ENCODE measurements around the gene UMODL1.

The UMODL1 gene

DNA sequence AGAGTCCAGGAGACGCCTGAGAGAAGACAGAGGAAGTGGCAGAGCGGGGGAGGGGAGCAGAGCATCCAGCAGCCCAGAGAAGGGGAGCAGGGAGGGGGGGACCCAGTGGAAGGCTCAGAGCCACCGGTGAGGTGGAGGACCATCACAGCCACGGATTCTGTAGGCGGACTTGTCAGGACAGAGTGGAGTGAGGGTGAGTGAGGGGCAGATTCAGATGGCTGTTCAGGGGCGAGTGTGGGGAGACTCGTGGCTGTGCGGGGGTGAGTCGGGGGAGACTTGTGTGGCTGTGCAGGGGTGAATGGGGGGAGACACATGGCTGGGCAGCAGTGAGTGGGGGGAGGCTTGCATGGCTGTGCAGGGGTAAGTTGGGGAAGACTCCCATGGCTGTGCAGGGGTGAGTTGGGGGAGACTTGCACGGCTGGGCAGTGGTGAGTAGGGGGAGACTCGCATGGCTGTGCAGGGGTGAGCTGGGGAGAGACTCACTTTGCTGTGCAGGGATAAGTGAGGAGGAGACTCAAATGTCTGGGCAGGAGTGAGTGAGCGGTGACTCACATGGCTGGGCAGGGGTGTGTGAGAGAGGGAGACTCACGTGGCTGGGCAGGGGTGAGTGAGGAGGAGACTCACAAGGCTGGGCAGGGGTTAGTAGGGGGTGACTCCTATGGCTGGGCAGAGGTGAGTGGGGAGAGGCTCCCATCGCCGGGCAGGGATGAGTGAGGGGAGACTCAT lies 91.0 kb downstream of the UMODL1 start:
- TF ChIP-seq, protein P1, sequence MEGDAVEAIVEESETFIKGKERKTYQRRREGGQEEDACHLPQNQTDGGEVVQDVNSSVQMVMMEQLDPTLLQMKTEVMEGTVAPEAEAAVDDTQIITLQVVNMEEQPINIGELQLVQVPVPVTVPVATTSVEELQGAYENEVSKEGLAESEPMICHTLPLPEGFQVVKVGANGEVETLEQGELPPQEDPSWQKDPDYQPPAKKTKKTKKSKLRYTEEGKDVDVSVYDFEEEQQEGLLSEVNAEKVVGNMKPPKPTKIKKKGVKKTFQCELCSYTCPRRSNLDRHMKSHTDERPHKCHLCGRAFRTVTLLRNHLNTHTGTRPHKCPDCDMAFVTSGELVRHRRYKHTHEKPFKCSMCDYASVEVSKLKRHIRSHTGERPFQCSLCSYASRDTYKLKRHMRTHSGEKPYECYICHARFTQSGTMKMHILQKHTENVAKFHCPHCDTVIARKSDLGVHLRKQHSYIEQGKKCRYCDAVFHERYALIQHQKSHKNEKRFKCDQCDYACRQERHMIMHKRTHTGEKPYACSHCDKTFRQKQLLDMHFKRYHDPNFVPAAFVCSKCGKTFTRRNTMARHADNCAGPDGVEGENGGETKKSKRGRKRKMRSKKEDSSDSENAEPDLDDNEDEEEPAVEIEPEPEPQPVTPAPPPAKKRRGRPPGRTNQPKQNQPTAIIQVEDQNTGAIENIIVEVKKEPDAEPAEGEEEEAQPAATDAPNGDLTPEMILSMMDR (IDR thresholded peaks at IDR 0.05; ENCODE audit: low read depth, low read length, missing control alignments): no peak
- H3K4me3 ChIP-seq (replicated peaks; ENCODE audit: low read depth, low read length): no peak overlapping the region
- no peak for DNase-seq (ENCODE audit: extremely low read depth, low read depth)

DNA sequence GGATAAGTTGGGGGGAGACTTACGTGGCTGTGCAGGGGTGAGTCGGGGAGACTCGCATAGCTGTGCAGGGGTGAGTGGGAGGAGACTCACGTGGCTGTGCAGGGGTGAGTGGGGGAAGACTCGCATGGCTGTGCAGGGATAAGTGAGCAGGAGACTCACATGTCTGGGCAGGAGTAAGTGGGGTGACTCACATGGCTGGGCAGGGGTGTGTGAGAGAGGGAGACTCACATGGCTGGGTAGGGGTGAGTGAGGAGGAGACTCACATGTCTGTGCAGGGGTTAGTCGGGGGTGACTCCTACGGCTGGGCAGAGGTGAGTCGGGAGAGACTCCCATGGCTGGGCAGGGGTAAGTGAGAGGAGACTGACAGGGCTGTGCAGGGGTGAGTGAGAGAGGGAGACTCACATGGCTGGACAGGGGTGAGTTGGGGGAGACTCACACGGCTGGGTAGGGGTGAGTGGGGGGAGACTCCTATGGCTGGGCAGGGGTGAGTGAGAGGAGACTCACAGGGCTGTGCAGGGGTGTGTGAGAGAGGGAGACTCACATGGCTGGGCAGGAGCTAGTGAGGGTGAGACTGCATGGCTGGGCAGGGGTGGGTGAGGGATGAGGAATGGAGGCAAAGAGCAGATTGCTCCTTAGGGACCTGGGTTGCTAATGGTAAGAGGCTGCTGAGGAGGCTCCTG lies 91.9 kb downstream of the UMODL1 start:
- DNase-seq (ENCODE audit: extremely low read depth, low read depth): peak; percentile 11
- TF ChIP-seq, protein P1 (IDR thresholded peaks at IDR 0.05; ENCODE audit: low read depth, low read length, missing control alignments): no peak
- no peak overlapping the region for H3K4me3 ChIP-seq (replicated peaks; ENCODE audit: low read depth, low read length)

DNA sequence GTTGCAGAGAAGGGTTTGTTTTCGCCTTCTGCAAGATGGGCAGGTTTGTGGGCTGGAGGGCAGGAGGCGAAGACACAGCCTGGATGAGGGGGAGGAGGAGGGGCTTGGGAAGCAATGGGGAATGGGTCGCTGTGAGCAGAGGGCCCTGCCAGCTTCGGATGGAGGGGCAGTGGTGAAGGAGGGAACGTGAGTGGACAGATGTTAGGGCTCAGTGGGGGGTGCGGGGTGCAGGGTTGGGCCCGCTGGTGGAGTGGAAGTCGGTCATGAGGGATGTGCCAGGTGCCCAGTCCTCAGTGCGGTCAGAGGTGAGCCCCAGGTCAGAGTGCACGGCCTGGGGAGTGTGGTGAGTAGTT lies 92.4 kb downstream of the UMODL1 start:
- TF ChIP-seq, protein P1 (IDR thresholded peaks at IDR 0.05; ENCODE audit: low read depth, low read length, missing control alignments): no peak
- no peak overlapping the region for H3K4me3 ChIP-seq (replicated peaks; ENCODE audit: low read depth, low read length)
- DNase-seq (ENCODE audit: extremely low read depth, low read depth): no peak

DNA sequence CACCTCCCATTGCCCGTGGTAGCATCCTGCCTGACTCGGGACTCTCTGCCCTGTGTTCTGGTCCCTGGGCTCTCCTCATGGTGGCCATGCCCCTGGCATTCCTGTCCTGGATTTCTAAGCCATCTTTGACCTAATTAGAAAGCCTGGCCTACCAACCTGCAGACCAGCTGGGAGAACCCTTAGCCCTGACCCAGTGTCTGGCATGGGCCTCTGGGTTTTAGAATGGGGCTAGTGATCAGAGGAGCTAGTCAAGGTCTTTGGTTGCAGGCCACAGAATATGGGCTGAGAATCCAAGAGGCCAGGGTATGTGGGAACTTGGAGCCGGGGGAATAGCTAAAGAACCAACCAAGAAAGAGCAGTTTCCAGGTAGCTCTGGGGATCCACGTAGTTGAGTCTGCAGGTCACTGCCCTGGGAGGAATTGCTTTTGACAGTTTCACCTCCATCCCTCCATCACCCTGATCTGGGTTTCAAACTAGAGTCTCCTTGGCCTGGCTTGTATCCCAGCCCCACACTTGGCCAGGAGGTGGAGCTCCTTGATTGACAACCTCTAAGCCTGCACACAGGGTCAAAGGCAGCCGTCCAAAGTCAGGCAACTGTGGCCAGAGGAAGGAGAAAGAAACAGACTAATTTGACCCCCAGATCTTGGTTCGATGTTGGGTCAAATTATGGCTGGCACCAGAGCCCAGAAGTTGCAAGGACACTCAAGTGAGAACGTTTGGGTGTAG lies 93.1 kb downstream of the UMODL1 start:
- TF ChIP-seq, protein P1 (IDR thresholded peaks at IDR 0.05; ENCODE audit: low read depth, low read length, missing control alignments): peak; percentile 20
- H3K4me3 ChIP-seq (replicated peaks; ENCODE audit: low read depth, low read length): no peak overlapping the region
- no peak for DNase-seq (ENCODE audit: extremely low read depth, low read depth)

DNA sequence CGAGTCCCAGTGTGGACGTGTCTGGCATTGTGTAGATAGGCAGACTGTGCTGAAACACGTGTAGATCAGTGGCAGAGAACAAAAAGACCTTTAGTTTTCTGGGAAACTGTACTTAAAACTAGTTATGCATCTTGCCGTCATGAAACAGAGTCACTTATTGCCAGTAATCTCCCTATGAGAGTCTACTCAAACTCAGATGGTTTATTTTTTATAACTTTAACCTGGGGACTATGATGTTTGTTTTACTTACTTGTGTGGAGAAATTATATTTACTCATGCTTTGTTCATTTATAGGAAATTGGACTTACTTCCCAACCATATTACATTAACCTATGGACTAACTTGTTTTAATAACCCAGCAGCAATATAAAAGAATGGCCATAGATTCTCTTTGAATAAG lies 93.7 kb downstream of the UMODL1 start:
- no peak overlapping the region for H3K4me3 ChIP-seq (replicated peaks; ENCODE audit: low read depth, low read length)
- DNase-seq (ENCODE audit: extremely low read depth, low read depth): no peak
- TF ChIP-seq, protein P1 (IDR thresholded peaks at IDR 0.05; ENCODE audit: low read depth, low read length, missing control alignments): no peak

DNA sequence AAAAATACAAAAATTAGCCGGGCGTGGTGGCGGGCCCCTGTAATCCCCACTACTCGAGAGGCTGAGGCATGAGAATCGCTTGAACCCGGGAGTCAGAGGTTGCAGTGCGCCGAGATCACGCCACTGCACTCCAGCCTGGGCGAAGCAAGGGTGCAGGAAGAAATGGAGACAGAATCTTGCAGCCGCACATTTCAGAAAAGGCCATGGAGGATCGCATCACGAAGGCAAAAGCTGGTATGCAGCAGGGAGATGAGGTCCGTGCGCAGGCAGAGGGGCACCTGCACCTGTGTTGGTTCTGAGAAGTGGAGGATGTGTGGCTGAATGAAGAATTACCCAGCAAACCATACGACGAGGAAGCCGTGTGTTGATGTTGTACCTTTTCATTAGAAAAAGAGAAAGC lies 94.8 kb downstream of the UMODL1 start:
- no peak overlapping the region for H3K4me3 ChIP-seq (replicated peaks; ENCODE audit: low read depth, low read length)
- TF ChIP-seq, protein P1 (IDR thresholded peaks at IDR 0.05; ENCODE audit: low read depth, low read length, missing control alignments): no peak
- DNase-seq (ENCODE audit: extremely low read depth, low read depth): no peak
